ENCODE data around the gene KIR2DL1.
"Not testable (repeated sequence)": the region's sequence is repeated elsewhere in the genome, so short reads cannot be mapped to it uniquely, and the experiment has no call there.

DNA sequence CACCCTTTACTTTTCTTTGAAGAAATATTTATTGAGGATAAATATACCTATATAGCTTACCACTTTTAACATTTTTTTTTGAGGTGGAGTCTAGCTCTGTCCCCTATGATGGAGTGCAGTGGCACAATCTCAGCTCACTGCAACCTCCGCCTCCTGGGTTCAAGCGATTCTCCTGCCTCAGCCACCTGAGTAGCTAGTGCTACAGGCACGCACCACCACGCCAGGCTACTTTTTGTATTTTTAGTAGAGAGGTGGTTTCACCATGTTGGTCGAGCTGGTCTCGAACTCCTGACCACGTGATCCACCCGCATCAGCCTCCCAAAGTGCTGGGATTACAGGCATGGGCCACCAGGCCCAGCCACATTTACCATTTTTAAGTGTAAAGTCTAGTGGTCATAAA, 6.2 kb downstream of the KIR2DL1 start:
- TF ChIP-seq EZH2 (optimal IDR thresholded peaks at IDR 0.05; ENCODE audit: low read depth, low read length); EZH2phosphoT487 (IDR thresholded peaks at IDR 0.05; ENCODE audit: low read length): not testable (repeated sequence)
- TF ChIP-seq, protein P1, sequence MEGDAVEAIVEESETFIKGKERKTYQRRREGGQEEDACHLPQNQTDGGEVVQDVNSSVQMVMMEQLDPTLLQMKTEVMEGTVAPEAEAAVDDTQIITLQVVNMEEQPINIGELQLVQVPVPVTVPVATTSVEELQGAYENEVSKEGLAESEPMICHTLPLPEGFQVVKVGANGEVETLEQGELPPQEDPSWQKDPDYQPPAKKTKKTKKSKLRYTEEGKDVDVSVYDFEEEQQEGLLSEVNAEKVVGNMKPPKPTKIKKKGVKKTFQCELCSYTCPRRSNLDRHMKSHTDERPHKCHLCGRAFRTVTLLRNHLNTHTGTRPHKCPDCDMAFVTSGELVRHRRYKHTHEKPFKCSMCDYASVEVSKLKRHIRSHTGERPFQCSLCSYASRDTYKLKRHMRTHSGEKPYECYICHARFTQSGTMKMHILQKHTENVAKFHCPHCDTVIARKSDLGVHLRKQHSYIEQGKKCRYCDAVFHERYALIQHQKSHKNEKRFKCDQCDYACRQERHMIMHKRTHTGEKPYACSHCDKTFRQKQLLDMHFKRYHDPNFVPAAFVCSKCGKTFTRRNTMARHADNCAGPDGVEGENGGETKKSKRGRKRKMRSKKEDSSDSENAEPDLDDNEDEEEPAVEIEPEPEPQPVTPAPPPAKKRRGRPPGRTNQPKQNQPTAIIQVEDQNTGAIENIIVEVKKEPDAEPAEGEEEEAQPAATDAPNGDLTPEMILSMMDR (IDR thresholded peaks at IDR 0.05; ENCODE audit: low read length) = not testable (repeated sequence)
